ENCODE measurements around the gene SLC9A9.
A peak's percentile ranks its signal among the peaks of the same experiment; 100 is the strongest.

SLC9A9 gene

GRCh38 chr3:143247073-143247472 is 601.2 kb downstream of the SLC9A9 start:
- no peak for DNase-seq (ENCODE audit: low read depth)

- DNase-seq (ENCODE audit: low read depth): no peak
These were observed 602.6 kb downstream of the SLC9A9 start for GRCh38 chr3:143245692-143246091.

- no peak for DNase-seq (ENCODE audit: low read depth)
These were observed 603.7 kb downstream of the SLC9A9 start for GRCh38 chr3:143244516-143245063.

GRCh38 chr3:143243686-143244085 is 604.6 kb downstream of the SLC9A9 start:
- DNase-seq (ENCODE audit: low read depth): no peak

- no peak for DNase-seq (ENCODE audit: low read depth)
These were observed 605.6 kb downstream of the SLC9A9 start for GRCh38 chr3:143242691-143243090.

GRCh38 chr3:143242101-143242500 is 606.2 kb downstream of the SLC9A9 start:
- DNase-seq (ENCODE audit: low read depth): no peak

- peak; percentile 44 for DNase-seq (ENCODE audit: low read depth)
These were observed 606.8 kb downstream of the SLC9A9 start for GRCh38 chr3:143241481-143241951.

GRCh38 chr3:143240886-143241285 is 607.4 kb downstream of the SLC9A9 start:
- peak; percentile 25 for DNase-seq (ENCODE audit: low read depth)

GRCh38 chr3:143239031-143239430 is 609.2 kb downstream of the SLC9A9 start:
- DNase-seq (ENCODE audit: low read depth): peak; percentile 68

GRCh38 chr3:143237077-143237627 is 611.1 kb downstream of the SLC9A9 start:
- DNase-seq (ENCODE audit: low read depth): peak; percentile 19

- no peak for DNase-seq (ENCODE audit: low read depth)
These were observed 611.9 kb downstream of the SLC9A9 start for GRCh38 chr3:143236226-143236964.

GRCh38 chr3:143235614-143236204 is 612.6 kb downstream of the SLC9A9 start:
- DNase-seq (ENCODE audit: low read depth): no peak

GRCh38 chr3:143234526-143234925 is 613.7 kb downstream of the SLC9A9 start:
- peak; percentile 54 for DNase-seq (ENCODE audit: low read depth)

GRCh38 chr3:143232981-143233380 is 615.3 kb downstream of the SLC9A9 start:
- no peak for DNase-seq (ENCODE audit: low read depth)

GRCh38 chr3:143228405-143228804 is 619.9 kb downstream of the SLC9A9 start:
- no peak for DNase-seq (ENCODE audit: low read depth)

GRCh38 chr3:143226678-143227291 is 621.5 kb downstream of the SLC9A9 start:
- DNase-seq (ENCODE audit: low read depth): no peak

- no peak for DNase-seq (ENCODE audit: low read depth)
These were observed 623.6 kb downstream of the SLC9A9 start for GRCh38 chr3:143224716-143225115.

GRCh38 chr3:143222981-143223380 is 625.3 kb downstream of the SLC9A9 start:
- no peak for DNase-seq (ENCODE audit: low read depth)

- peak; percentile 16 for DNase-seq (ENCODE audit: low read depth)
These were observed 625.8 kb downstream of the SLC9A9 start for GRCh38 chr3:143222505-143222904.

GRCh38 chr3:143221446-143221845 is 626.8 kb downstream of the SLC9A9 start:
- no peak for DNase-seq (ENCODE audit: low read depth)

- no peak for DNase-seq (ENCODE audit: low read depth)
These were observed 627.5 kb downstream of the SLC9A9 start for GRCh38 chr3:143220741-143221140.

GRCh38 chr3:143218166-143218835 is 630.0 kb downstream of the SLC9A9 start:
- DNase-seq (ENCODE audit: low read depth): no peak

Measured in EH (cell line).